Measurements from ENCODE around the gene PLA2G5. TPM values are rescaled to one million over a fixed set of nuclear protein-coding genes. Genes with fewer than 3 reads are reported as not detected.

Gene PLA2G5
- total and polyA plus RNA-seq, 2 experiments from 2014 or later = not detected

DNA sequence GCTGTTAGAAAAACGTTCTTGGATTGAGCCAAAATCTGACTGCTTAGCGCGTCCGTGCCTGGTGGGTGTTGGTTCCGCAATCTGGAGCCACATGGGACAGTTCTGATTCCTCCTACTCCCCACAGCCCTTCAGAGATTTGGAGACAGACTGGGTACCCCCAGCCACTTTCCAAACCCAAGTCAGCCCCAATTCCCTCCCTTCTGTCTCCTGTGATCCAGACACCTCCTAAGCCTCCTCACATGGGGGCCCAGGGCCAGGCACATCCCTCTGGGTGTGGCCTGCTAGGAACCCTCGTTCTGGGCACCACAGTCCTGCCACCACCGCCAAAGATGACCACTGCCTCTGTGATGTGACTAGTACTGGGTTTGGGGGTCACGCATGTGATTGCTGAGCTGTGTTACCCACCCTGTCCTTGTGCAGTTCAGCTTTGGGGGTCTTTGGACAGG, 4.8 kb downstream of the PLA2G5 start:
- Histone ChIP-seq H3K4me1 (ENCODE audit: low read depth) (no peaks in the 10 kb centered on the region), H3K27me3 (no peaks in the 10 kb centered on the region), H3K9me3 (ENCODE audit: low read depth) (no peaks in the 10 kb centered on the region), H3K4me3 (no peak overlapping the region), H3K27ac (no peak overlapping the region), H3K36me3 (no peaks in the 10 kb centered on the region)
- peak in 1 of 2 donors; percentile 55 for DNase-seq (ENCODE audit: low read depth in 1 of 2, low spot score in 1 of 2)
- TF ChIP-seq, protein P1, sequence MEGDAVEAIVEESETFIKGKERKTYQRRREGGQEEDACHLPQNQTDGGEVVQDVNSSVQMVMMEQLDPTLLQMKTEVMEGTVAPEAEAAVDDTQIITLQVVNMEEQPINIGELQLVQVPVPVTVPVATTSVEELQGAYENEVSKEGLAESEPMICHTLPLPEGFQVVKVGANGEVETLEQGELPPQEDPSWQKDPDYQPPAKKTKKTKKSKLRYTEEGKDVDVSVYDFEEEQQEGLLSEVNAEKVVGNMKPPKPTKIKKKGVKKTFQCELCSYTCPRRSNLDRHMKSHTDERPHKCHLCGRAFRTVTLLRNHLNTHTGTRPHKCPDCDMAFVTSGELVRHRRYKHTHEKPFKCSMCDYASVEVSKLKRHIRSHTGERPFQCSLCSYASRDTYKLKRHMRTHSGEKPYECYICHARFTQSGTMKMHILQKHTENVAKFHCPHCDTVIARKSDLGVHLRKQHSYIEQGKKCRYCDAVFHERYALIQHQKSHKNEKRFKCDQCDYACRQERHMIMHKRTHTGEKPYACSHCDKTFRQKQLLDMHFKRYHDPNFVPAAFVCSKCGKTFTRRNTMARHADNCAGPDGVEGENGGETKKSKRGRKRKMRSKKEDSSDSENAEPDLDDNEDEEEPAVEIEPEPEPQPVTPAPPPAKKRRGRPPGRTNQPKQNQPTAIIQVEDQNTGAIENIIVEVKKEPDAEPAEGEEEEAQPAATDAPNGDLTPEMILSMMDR (IDR thresholded peaks at IDR 0.05; ENCODE audit: low read depth, low read length) = no peak

DNA sequence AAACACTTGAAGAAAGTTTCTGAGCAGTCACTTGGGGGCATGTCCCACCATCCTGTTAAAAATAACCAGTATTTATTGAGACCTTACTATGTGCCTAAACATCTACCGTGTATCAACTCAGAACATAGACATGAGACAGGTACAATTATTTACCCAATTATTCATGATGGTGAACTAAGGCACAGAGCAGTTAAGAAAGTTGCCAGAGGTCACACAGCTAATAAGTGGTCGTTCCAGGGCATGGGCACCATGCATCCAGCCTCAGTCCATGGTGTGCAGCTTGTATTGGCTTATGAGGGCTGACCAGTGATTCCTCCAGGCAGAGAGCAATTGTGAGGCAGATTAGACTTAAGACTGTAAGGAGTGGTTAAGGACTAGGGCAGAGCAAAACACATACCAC, 5.4 kb downstream of the PLA2G5 start:
- H3K4me3 ChIP-seq = no peak overlapping the region
- TF ChIP-seq, protein P1 (IDR thresholded peaks at IDR 0.05; ENCODE audit: low read depth, low read length) = no peak
- H3K9me3 ChIP-seq (ENCODE audit: low read depth) = no peaks in the 10 kb centered on the region
- H3K27me3 ChIP-seq = no peaks in the 10 kb centered on the region
- H3K4me1 ChIP-seq (ENCODE audit: low read depth) = no peaks in the 10 kb centered on the region
- no peak overlapping the region for H3K27ac ChIP-seq
- DNase-seq (ENCODE audit: low read depth in 1 of 2, low spot score in 1 of 2) = peak in 1 of 2 donors; percentile 25
- no peaks in the 10 kb centered on the region for H3K36me3 ChIP-seq

DNA sequence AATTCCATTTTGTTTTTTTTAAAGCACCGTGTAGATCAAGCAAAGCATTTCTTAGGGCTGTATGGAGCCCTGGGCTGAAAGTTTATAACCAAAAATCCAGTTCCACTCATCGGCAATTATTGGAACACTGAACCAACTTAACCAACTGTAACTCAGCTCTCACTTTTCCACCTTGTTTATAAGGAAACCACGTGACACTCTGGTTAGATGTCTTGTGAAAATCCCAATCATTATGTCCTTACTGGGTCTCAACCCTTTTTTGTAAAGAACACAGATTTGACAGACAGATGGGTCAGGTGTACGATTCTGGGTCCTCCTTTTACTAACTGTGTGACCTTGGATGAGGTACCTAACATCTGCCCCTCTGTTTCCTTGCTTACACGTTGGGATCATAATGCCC, 6.2 kb downstream of the PLA2G5 start:
- no peak overlapping the region for H3K27ac ChIP-seq
- no peaks in the 10 kb centered on the region for H3K27me3 ChIP-seq
- H3K9me3 ChIP-seq (ENCODE audit: low read depth) = no peaks in the 10 kb centered on the region
- TF ChIP-seq, protein P1 (IDR thresholded peaks at IDR 0.05; ENCODE audit: low read depth, low read length) = no peak
- DNase-seq (ENCODE audit: low read depth in 1 of 2, low spot score in 1 of 2) = no peak
- no peaks in the 10 kb centered on the region for H3K36me3 ChIP-seq
- H3K4me3 ChIP-seq = no peak overlapping the region
- no peaks in the 10 kb centered on the region for H3K4me1 ChIP-seq (ENCODE audit: low read depth)

DNA sequence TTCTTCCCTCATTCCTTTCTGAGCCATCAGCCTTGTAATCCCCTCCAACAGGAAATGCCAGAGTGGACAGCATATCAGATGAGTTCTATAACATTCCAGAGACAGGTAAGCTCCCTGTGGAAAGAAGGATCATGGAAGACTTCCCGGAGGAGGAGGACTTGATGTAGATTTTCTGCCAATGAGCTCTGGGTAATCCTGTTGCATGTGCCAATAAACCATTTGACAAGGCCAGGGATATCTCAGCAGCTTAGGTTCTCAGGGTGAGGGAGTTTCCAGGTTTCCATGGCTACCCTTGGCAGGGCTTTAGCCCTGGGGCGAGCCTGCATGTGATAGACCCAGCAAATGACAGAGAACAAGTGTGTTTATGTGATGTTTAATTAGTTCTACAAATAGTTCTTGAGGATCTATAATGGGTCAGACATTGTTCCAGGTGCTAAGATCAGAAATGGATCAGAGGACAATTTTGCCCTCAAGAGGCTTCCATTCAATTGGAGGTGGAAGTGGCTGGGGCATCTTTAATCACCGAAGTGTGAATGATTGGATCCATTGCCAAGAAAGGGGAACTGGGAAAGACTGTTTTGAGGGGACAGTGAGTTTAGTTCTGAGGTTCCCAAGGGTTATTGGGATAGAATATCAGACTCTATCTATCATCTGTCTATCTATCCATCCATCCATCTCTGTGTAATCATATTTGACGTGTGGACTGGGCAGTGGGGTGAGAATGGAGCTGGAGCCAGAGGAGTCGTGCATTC, 6.9 kb downstream of the PLA2G5 start:
- TF ChIP-seq, protein P1 (IDR thresholded peaks at IDR 0.05; ENCODE audit: low read depth, low read length) = no peak
- H3K27me3 ChIP-seq = no peaks in the 10 kb centered on the region
- no peak overlapping the region for H3K4me3 ChIP-seq
- no peak for DNase-seq (ENCODE audit: low read depth in 1 of 2, low spot score in 1 of 2)
- H3K9me3 ChIP-seq (ENCODE audit: low read depth) = no peaks in the 10 kb centered on the region
- no peak overlapping the region for H3K27ac ChIP-seq
- H3K4me1 ChIP-seq (ENCODE audit: low read depth) = no peaks in the 10 kb centered on the region
- no peaks in the 10 kb centered on the region for H3K36me3 ChIP-seq

DNA sequence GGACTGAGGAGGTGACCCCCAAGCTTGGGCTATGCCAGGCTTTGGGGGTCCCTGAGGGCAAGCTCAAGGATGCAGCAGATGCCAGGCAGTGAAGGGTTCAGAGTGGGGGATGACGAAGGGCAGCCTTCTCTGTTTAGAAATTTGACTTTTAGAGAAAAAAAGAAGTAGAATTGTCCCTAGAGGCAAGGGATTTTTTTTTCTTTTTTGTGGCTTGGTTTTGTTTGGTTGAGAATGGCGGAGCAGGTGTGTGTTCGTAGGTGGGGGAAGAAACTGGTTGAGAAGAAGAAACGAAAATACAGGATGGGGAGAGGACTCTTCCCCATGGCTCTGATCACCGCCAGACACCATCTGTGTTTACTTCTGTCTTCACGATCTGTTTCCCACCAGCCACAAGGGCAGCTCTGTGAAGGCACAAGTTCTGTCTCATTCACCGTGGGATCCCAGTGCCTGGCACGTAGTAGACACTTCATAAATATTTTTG, 8.2 kb downstream of the PLA2G5 start:
- DNase-seq (ENCODE audit: low read depth in 1 of 2, low spot score in 1 of 2) = no peak
- no peak overlapping the region for H3K27ac ChIP-seq
- TF ChIP-seq, protein P1 (IDR thresholded peaks at IDR 0.05; ENCODE audit: low read depth, low read length) = no peak
- H3K4me1 ChIP-seq (ENCODE audit: low read depth) = no peaks in the 10 kb centered on the region
- no peaks in the 10 kb centered on the region for H3K9me3 ChIP-seq (ENCODE audit: low read depth)
- H3K4me3 ChIP-seq = no peak overlapping the region
- H3K36me3 ChIP-seq = no peaks in the 10 kb centered on the region
- H3K27me3 ChIP-seq = no peaks in the 10 kb centered on the region

All from cardiac muscle cell (in vitro differentiated cells and primary cell).